22Rv1 (cell line): ENCODE measurements around the gene MICU2.
"Not testable (repeated sequence)": the region's sequence is repeated elsewhere in the genome, so short reads cannot be mapped to it uniquely, and the experiment has no call there.

Source experiments
- H3K27ac ChIP-seq: fragments of 450-650 bp; 2 replicates; pipeline ENCODE4 v1.5.1; 2017
- CTCF ChIP-seq: fragments of 450-650 bp; IDR thresholded peaks from 2 replicates; pipeline ENCODE4 v1.5.1; 2017; ENCODE audit warnings: mild to moderate bottlenecking
- ZFX ChIP-seq: fragments of 450-650 bp; IDR thresholded peaks from 2 replicates; pipeline ENCODE4 v1.6.1; 2017; ENCODE audit warnings: antibody characterized with exemption, borderline replicate concordance

Gene MICU2

GRCh38 chr13:21595546-21595822 is 8.5 kb downstream of the MICU2 start:
- TF ChIP-seq CTCF = no peak
- no peak for TF ChIP-seq ZFX
- no peak overlapping the region for H3K27ac ChIP-seq

- no peak for TF ChIP-seq ZFX
- TF ChIP-seq CTCF = no peak
- no peak overlapping the region for H3K27ac ChIP-seq
These were observed 9.0 kb downstream of the MICU2 start for GRCh38 chr13:21594715-21595545.

GRCh38 chr13:21590665-21591456 is 13.1 kb downstream of the MICU2 start:
- not testable (repeated sequence) for H3K27ac ChIP-seq

- H3K27ac ChIP-seq = no peak overlapping the region
- TF ChIP-seq ZFX = no peak
- TF ChIP-seq CTCF = no peak
These were observed 13.7 kb downstream of the MICU2 start for GRCh38 chr13:21590231-21590630.

GRCh38 chr13:21589510-21589909 is 14.5 kb downstream of the MICU2 start:
- H3K27ac ChIP-seq = not testable (repeated sequence)

GRCh38 chr13:21588411-21588810 is 15.6 kb downstream of the MICU2 start:
- H3K27ac ChIP-seq = not testable (repeated sequence)

- TF ChIP-seq CTCF (no peak), ZFX (no peak)
- no peak overlapping the region for H3K27ac ChIP-seq
These were observed 18.9 kb downstream of the MICU2 start for GRCh38 chr13:21584973-21585592.

- H3K27ac ChIP-seq = no peak overlapping the region
- TF ChIP-seq ZFX = no peak
- no peak for TF ChIP-seq CTCF
These were observed 20.5 kb downstream of the MICU2 start for GRCh38 chr13:21583478-21583877.
